T1000 (cell line): ENCODE measurements around the gene BLVRB.
"Not testable (repeated sequence)": the region's sequence is repeated elsewhere in the genome, so short reads cannot be mapped to it uniquely, and the experiment has no call there.

ENCODE experiments used
- DNase-seq: peaks from one replicate; lab custom pipeline; 2025; ENCODE audit warnings: mixed read lengths; lab: John Stamatoyannopoulos, UW

The BLVRB gene

GRCh38 chr19:40486017-40486416 is 20.5 kb upstream of the BLVRB start:
- no peak for DNase-seq

GRCh38 chr19:40475878-40476644 is 10.5 kb upstream of the BLVRB start:
- not testable (repeated sequence) for DNase-seq

GRCh38 chr19:40474737-40475136 is 9.2 kb upstream of the BLVRB start:
- no peak for DNase-seq

GRCh38 chr19:40472516-40472915 is 7.0 kb upstream of the BLVRB start:
- DNase-seq = no peak

- no peak for DNase-seq
Observed at GRCh38 chr19:40471111-40471510, 5.6 kb upstream of the BLVRB start.

- no peak for DNase-seq
Observed at GRCh38 chr19:40469011-40469410, 3.5 kb upstream of the BLVRB start.

GRCh38 chr19:40466985-40467734 is 1.6 kb upstream of the BLVRB start, which contains the start of gene SPTBN4:
Gene SPTBN4, plus strand, starts transcription at chr19:40467001. Its CDS starts 5,621 bp downstream, at chr19:40472622.
- DNase-seq = no peak

- no peak for DNase-seq
Observed at GRCh38 chr19:40466219-40466984, 857 bp upstream of the BLVRB start.

GRCh38 chr19:40465025-40465556 is 454 bp downstream of the BLVRB start:
- DNase-seq = no peak

GRCh38 chr19:40464059-40465024 is 1.2 kb downstream of the BLVRB start:
- DNase-seq = peak; percentile 67

GRCh38 chr19:40463587-40464037 is 1.9 kb downstream of the BLVRB start:
- DNase-seq = peak; percentile 43

- DNase-seq = no peak
Observed at GRCh38 chr19:40461669-40462221, 3.8 kb downstream of the BLVRB start.

- no peak for DNase-seq
Observed at GRCh38 chr19:40460185-40460584, 5.4 kb downstream of the BLVRB start.

- no peak for DNase-seq
Observed at GRCh38 chr19:40458597-40458974, 7.0 kb downstream of the BLVRB start.

- no peak for DNase-seq
Observed at GRCh38 chr19:40457953-40458596, 7.5 kb downstream of the BLVRB start.

- no peak for DNase-seq
Observed at GRCh38 chr19:40457048-40457447, 8.5 kb downstream of the BLVRB start.

GRCh38 chr19:40453943-40454342 is 11.6 kb downstream of the BLVRB start:
- DNase-seq = not testable (repeated sequence)

GRCh38 chr19:40453151-40453735 is 12.3 kb downstream of the BLVRB start:
- no peak for DNase-seq

- no peak for DNase-seq
Observed at GRCh38 chr19:40452016-40452415, 13.5 kb downstream of the BLVRB start.

- DNase-seq = no peak
Observed at GRCh38 chr19:40450664-40451063, 14.9 kb downstream of the BLVRB start.
